SU-DHL-6 (cell line): ENCODE data around the gene APH1B.
"Not testable (repeated sequence)": the region's sequence is repeated elsewhere in the genome, so short reads cannot be mapped to it uniquely, and the experiment has no call there.

ENCODE experiments used
- H2AFZ ChIP-seq: fragments of 200-600 bp; sonication (generic); 2 replicates; pipeline ENCODE4 v1.6.1; 2014; ENCODE audit warnings: low read depth, mild to moderate bottlenecking, moderate library complexity, mixed read lengths, antibody characterized with exemption, low read length; ENCODE audit not compliant: severe bottlenecking
- H3F3A ChIP-seq: fragments of 200-600 bp; shearing (Covaris generic); 2 replicates; pipeline ENCODE4 v1.6.0; 2016; ENCODE audit warnings: antibody characterized with exemption, mild to moderate bottlenecking; ENCODE audit not compliant: insufficient read depth
- H3K27ac ChIP-seq: fragments of 200-600 bp; sonication (generic); 2 replicates; pipeline ENCODE4 v1.5.1; 2016; ENCODE audit warnings: low read depth, mild to moderate bottlenecking, low read length, moderate library complexity, mixed read lengths
- H3K27me3 ChIP-seq: fragments of 200-600 bp; sonication (generic), shearing (Covaris generic); 2 replicates; pipeline ENCODE4 v1.6.0; 2014; ENCODE audit warnings: mild to moderate bottlenecking, low read length
- H3K36me3 ChIP-seq: fragments of 200-600 bp; sonication (generic); 2 replicates; pipeline ENCODE4 v1.6.1; 2014; ENCODE audit warnings: mild to moderate bottlenecking, low read length, mixed read lengths
- H3K4me2 ChIP-seq: fragments of 300-600, 200-600 bp; shearing (Covaris generic), sonication (generic); 2 replicates; pipeline ENCODE4 v1.6.0; 2014; ENCODE audit warnings: low read length, low read depth, mild to moderate bottlenecking; ENCODE audit not compliant: poor library complexity, severe bottlenecking
- H3K4me3 ChIP-seq: fragments of 200-600 bp; sonication (generic); 2 replicates; pipeline ENCODE4 v1.5.1; 2014; ENCODE audit warnings: antibody characterized with exemption, low read length, mild to moderate bottlenecking, mixed read lengths; ENCODE audit not compliant: insufficient read depth, poor library complexity, severe bottlenecking
- H3K79me2 ChIP-seq: fragments of 200-600 bp; sonication (generic); 2 replicates; pipeline ENCODE4 v1.6.1; 2014; ENCODE audit warnings: mild to moderate bottlenecking, low read length, moderate library complexity; ENCODE audit not compliant: insufficient read depth
- H3K9ac ChIP-seq: fragments of 200-600 bp; sonication (generic); 2 replicates; pipeline ENCODE4 v1.7.0; 2014; ENCODE audit warnings: mild to moderate bottlenecking, low read length
- H3K9me2 ChIP-seq: fragments of 200-600 bp; sonication (generic); replicated peaks from 2 replicates; pipeline ENCODE4 v1.6.1; 2014; ENCODE audit warnings: low read length; ENCODE audit not compliant: insufficient read depth
- H3K9me3 ChIP-seq: fragments of 200-600 bp; sonication (generic); 2 replicates; pipeline ENCODE4 v1.6.1; 2014; ENCODE audit warnings: low read length, mixed read lengths; ENCODE audit not compliant: insufficient read depth
- H4K20me1 ChIP-seq: fragments of 200-600 bp; sonication (generic); 2 replicates; pipeline ENCODE4 v1.6.1; 2014; ENCODE audit warnings: low read depth, mild to moderate bottlenecking, antibody characterized with exemption, low read length, moderate library complexity, mixed read lengths
- EZH2phosphoT487 ChIP-seq: fragments of 200-600 bp; sonication (generic), shearing (Covaris generic); conservative IDR thresholded peaks from 2 replicates; pipeline ENCODE4 v1.6.1; 2018; ENCODE audit warnings: mild to moderate bottlenecking, antibody characterized with exemption, low read length, moderate library complexity, mixed read lengths
- TF ChIP-seq, protein P1 (sequence below): fragments of 200-600 bp; sonication (generic); IDR thresholded peaks from one replicate; pipeline ENCODE4 v1.5.1; 2017; ENCODE audit warnings: antibody characterized with exemption, mild to moderate bottlenecking, low read length, moderate library complexity; ENCODE audit not compliant: insufficient read depth, poor library complexity, severe bottlenecking

The APH1B gene

DNA sequence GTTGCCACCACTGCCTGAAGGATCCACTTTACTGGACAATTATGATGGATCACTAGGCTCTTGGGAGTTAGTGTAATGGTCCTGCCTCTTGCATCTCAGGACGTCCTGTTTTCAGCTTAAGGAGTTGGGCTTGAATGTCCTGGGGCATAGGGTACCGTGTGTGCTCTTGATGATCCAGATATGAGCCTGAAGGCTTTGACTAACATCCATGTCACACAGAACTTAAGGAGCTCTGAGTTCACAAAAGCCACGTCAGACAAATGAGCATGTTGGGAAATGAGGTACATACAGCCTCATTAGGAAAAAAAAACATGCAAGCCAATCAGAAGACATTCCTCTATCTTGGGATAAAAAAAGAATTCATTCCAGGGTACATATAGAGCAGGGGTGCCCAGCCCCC is 63.5 kb downstream of the APH1B start:
- no peaks in the 10 kb centered on the region for H3K9me2 ChIP-seq
- H3F3A ChIP-seq, result no peaks in the 10 kb centered on the region
- no peak overlapping the region for H3K4me2 ChIP-seq
- no peaks in the 10 kb centered on the region for H3K9me3 ChIP-seq
- H3K27ac ChIP-seq, result no peak overlapping the region
- no peaks in the 10 kb centered on the region for H3K36me3 ChIP-seq
- no peak overlapping the region for H3K9ac ChIP-seq
- no peak overlapping the region for H2AFZ ChIP-seq
- H3K4me3 ChIP-seq, result no peak overlapping the region
- no peaks in the 10 kb centered on the region for H4K20me1 ChIP-seq
- no peaks in the 10 kb centered on the region for H3K27me3 ChIP-seq
- H3K79me2 ChIP-seq, result no peaks in the 10 kb centered on the region
- no peak for TF ChIP-seq EZH2phosphoT487
- TF ChIP-seq, protein P1, sequence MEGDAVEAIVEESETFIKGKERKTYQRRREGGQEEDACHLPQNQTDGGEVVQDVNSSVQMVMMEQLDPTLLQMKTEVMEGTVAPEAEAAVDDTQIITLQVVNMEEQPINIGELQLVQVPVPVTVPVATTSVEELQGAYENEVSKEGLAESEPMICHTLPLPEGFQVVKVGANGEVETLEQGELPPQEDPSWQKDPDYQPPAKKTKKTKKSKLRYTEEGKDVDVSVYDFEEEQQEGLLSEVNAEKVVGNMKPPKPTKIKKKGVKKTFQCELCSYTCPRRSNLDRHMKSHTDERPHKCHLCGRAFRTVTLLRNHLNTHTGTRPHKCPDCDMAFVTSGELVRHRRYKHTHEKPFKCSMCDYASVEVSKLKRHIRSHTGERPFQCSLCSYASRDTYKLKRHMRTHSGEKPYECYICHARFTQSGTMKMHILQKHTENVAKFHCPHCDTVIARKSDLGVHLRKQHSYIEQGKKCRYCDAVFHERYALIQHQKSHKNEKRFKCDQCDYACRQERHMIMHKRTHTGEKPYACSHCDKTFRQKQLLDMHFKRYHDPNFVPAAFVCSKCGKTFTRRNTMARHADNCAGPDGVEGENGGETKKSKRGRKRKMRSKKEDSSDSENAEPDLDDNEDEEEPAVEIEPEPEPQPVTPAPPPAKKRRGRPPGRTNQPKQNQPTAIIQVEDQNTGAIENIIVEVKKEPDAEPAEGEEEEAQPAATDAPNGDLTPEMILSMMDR, result no peak

- no peak overlapping the region for H3K27ac ChIP-seq
- TF ChIP-seq EZH2phosphoT487, result no peak
- TF ChIP-seq, protein P1, result no peak
- no peaks in the 10 kb centered on the region for H4K20me1 ChIP-seq
- H3K9me3 ChIP-seq, result no peaks in the 10 kb centered on the region
- no peaks in the 10 kb centered on the region for H3F3A ChIP-seq
- no peak overlapping the region for H3K9ac ChIP-seq
- H3K9me2 ChIP-seq, result no peaks in the 10 kb centered on the region
- no peak overlapping the region for H3K4me2 ChIP-seq
- no peaks in the 10 kb centered on the region for H3K36me3 ChIP-seq
- H3K27me3 ChIP-seq, result no peaks in the 10 kb centered on the region
- no peak overlapping the region for H3K4me3 ChIP-seq
- no peak overlapping the region for H2AFZ ChIP-seq
- H3K79me2 ChIP-seq, result no peaks in the 10 kb centered on the region
Measured at GRCh38 chr15:63341898-63342297, 64.5 kb downstream of the APH1B start.

- H3K27me3 ChIP-seq, H3F3A ChIP-seq, H3K9ac ChIP-seq, H3K36me3 ChIP-seq, H3K4me2 ChIP-seq, H2AFZ ChIP-seq, H3K9me3 ChIP-seq, H3K4me3 ChIP-seq, H3K9me2 ChIP-seq, H3K27ac ChIP-seq, H3K79me2 ChIP-seq, H4K20me1 ChIP-seq: not testable (repeated sequence)
Measured at GRCh38 chr15:63342996-63343562, 65.7 kb downstream of the APH1B start.

GRCh38 chr15:63344731-63345390 is 67.5 kb downstream of the APH1B start:
- H3K9ac ChIP-seq, result no peak overlapping the region
- no peaks in the 10 kb centered on the region for H3K36me3 ChIP-seq
- no peaks in the 10 kb centered on the region for H3K27me3 ChIP-seq
- no peaks in the 10 kb centered on the region for H3F3A ChIP-seq
- no peaks in the 10 kb centered on the region for H3K9me2 ChIP-seq
- H3K9me3 ChIP-seq, result no peaks in the 10 kb centered on the region
- TF ChIP-seq, protein P1, result no peak
- no peak for TF ChIP-seq EZH2phosphoT487
- H3K4me3 ChIP-seq, result no peak overlapping the region
- H4K20me1 ChIP-seq, result no peaks in the 10 kb centered on the region
- H3K4me2 ChIP-seq, result no peak overlapping the region
- H2AFZ ChIP-seq, result no peak overlapping the region
- no peak overlapping the region for H3K27ac ChIP-seq
- H3K79me2 ChIP-seq, result no peaks in the 10 kb centered on the region
